Suprapubic skin (tissue), 3 donors: ENCODE results near the gene RRM1.

ENCODE experiments used
- CTCF ChIP-seq, 2 donors: fragments of 200-600 bp in 1 of 2; fragments of 450-650 bp in 1 of 2; sonication (generic) in 1 of 2; IDR thresholded peaks; one replicate each; pipeline ENCODE4 v1.5.1; 2016 to 2019; ENCODE audit warnings: antibody characterized with exemption in 2 of 2, mild to moderate bottlenecking in 1 of 2, moderate library complexity in 1 of 2
- EP300 ChIP-seq: sonication (generic); formaldehyde crosslinking; IDR thresholded peaks from one replicate; pipeline ENCODE4 v1.6.1; 2017; ENCODE audit warnings: antibody characterized with exemption
- POLR2A ChIP-seq, 2 donors: fragments of 450-650 bp; IDR thresholded peaks; one replicate each; pipeline ENCODE4 v1.6.1; 2017; ENCODE audit warnings: antibody characterized with exemption in 2 of 2, mild to moderate bottlenecking in 2 of 2, moderate library complexity in 2 of 2

GRCh38 chr11:4085575-4085974 lies 9.0 kb upstream of the RRM1 start:
- no peak for TF ChIP-seq CTCF (IDR thresholded peaks at IDR 0.05)
- no peak for TF ChIP-seq EP300
- no peak for TF ChIP-seq POLR2A (IDR thresholded peaks at IDR 0.05)
